ENCODE results near the gene TCF3. TPM values are rescaled to one million over a fixed set of nuclear protein-coding genes. Genes with fewer than 3 reads are reported as not detected.

Gene TCF3
- total RNA-seq, 2 donors from 2014 or later: 24.1 to 25.8 TPM

DNA sequence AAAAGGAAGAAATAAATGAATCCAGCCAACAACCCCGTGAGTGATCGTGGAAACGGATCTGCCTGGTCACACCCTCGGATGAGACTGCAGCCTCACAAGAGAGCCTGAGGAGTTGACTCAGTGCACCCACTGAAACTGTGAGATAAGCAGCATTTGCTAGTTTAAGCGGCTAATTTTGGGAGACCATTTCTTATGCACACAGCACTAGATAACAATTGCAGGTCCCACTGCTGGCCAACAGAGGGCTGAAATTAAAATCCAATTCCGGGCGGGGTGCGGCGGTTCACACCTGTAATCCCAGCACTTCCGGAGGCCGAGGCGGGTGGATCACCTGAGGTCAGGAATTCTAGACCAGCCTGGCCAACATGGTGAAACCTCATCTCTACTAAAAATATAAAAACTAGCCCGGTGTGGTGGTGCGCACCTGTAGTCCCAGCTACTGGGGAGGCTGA lies 50.8 kb downstream of the TCF3 start:
- DNase-seq: no peak
- intact Hi-C loops (cut with DNase I): no loop called here
- no peak for ATAC-seq

DNA sequence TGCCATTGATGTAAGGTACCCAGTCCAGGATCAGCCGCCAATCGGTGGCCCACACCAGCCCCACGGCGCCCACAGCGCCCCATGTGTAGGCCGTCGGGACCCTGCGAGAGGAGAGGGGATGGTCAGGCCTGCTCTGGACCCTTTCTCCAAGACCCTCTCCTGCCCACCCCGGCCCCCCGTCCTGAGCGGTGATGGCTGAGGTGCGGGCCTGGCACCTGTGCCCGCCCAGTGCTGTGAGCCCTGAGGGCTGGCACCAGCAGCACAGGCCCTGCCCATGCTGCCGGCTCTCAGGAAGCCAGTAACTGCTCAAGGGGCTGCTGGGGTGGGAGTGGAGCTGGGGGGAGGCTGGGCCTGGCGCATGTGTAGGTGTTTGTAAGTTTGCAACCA lies 53.0 kb downstream of the TCF3 start:
- DNase-seq (no peak), ATAC-seq (no peak)
- intact Hi-C loops (cut with DNase I): no loop called here

DNA sequence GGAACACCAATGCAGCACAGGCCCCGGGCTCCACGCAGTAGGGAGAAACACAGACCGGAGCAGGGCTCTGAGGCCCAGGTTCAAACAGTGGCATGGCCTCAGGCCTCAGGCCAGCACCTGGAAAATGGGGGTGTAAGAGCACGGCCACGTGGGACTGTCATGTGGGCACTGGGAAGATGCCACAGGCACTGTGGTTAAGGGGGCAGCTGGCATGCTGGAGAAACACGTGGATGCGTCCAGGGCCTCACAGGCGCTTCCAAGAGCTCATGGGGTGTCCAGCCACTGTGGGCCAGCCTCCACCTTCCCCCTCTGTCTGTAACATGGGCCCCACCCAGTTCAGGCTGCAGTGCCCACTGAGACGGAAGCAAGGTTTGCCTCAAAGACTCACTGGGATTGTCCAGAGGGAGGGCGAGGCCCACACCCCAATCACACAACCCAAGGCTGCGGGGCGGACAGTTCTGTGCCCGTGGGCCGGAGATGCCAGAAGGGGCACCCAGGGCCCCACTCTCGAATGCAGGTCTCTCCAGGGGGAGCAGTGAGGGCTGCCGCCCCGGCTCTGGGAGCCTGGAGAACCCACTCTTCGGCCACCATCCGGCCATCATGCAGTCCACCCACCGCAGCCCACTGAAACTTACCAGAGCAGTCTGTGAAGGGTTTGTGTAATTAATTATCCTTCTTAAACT lies 53.5 kb downstream of the TCF3 start:
- intact Hi-C loops (cut with DNase I): no loop called here
- ATAC-seq (no peak), DNase-seq (no peak)

DNA sequence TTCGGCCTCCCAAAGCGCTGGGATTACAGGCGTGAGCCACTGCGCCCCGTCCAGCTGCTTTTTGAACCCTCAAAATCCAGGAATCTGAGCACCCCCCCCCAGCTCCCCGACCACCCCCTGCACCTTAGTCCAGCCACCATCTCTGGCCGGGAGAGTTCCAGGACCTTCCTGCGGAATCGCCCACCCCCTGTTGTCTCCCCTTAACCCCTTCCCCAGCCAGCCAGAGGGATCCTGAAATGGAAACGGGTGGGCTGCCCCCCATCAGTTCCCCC lies 59.0 kb downstream of the TCF3 start:
- intact Hi-C loops (cut with DNase I): no loop called here
- no peak for ATAC-seq
- DNase-seq: no peak

DNA sequence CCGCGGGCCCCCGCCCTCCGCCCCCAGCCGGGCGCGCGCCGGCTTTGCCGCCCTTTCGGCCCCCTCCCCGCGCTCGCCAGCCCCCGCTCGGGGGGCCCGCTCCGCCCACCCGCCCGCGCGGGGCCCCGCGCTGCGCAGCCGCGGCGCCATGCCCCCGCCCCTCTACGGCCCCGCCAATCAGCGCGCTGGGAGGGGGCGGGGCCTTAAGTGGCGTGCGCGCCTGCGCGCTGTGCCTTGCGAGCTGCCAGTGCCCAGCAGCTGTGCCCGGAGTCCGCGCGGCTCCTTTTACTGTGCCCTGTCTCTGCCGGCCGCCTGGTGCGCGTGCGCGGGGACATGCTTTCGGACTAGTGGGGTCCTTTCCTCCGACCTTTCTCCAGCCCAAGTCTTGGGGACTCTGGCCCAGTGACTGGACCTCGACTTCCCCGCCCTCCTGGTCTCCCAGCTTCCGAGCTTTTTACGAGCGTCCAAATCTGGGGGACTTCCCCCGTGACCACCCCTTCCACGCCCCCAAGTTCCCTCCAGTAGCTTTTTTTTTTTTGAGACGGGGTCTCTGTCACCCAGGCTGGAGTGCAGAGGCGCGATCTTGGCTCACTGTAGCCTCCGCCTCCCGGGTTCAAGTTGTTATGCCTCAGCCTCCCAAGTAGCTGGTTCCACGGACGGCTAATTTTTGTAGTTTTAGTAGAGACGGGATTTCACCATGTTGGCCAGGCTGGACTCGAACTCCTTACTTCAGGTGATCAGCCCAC lies 59.5 kb downstream of the TCF3 start, which contains the start of gene MBD3:
Gene MBD3, minus strand, starts transcription at position 111 of the 746 bp plus-strand sequence. CDS start 234 bp downstream, outside the sequence.
- intact Hi-C loops (cut with DNase I): no loop called here
- DNase-seq (peak; percentile 95), ATAC-seq (peak; percentile 92 to 94)

DNA sequence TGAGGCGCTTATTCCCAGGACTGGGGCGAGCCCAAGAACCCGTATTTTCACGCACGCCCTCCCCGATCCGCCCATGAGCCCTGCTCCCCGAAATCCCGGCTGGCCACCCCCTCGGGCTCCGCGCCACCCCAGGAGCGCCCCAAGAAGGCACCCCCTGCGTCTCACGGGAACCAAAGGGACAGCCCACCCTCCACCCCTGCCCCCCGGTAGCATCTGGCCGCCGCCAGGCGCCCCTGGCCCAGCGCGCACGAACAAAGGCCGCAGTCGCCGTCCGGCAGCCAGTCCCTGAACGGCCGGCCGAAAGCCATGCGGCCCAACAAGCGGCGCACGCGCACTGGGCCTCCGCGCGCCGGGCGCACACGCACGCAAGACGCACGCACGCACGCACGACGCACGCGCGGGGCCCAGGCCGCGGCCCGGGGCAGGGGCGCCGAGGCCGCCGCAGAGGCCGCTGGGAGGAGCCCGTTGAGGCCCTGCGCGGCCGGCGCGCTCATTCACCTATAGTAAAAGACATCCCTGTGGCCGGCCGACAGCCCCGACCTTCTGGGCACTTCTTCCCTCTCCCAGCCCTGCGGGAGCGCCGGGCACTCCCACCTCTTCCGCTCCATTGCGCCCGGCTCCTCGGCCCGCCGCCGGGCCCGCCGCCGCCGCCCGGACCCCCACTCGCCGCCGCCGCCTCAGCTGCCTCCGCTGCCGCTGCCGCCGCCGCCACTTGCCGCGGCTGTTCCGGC lies 60.2 kb downstream of the TCF3 start:
- intact Hi-C loops (cut with DNase I): no loop called here
- DNase-seq (peak; percentile 88), ATAC-seq (peak; percentile 88 to 90)

DNA sequence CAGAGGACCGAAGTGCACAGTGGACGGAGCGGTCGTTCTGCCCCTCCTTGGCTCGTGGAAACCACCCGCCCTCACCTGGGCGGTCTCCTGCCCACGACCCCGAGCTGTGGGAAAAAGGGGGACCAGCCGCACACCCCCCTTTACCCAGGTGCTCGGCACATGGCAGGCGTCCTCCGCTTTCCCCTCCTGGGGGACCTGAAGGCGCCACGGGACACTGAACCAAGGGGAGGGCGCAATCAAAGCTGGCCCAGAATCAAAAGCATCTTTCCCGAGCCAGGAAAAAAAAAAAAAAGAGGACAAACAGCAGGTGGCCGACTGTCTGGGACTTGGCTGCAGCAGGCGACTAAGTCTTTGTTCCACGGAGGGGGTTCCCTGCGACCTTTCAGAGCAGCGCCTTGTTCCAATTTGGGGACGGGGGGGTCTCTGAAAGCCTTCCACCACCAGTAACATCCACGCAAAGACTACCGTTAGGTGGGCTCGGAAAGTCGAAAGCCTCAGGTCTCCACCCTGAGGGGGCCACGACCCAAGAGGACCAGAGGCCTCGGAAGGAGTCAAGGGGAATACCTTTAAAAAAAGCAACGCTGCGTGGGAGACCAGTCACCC lies 60.9 kb downstream of the TCF3 start:
- ATAC-seq (peak; percentile 0 to 5), DNase-seq (no peak)
- intact Hi-C loops (cut with DNase I): no loop called here

DNA sequence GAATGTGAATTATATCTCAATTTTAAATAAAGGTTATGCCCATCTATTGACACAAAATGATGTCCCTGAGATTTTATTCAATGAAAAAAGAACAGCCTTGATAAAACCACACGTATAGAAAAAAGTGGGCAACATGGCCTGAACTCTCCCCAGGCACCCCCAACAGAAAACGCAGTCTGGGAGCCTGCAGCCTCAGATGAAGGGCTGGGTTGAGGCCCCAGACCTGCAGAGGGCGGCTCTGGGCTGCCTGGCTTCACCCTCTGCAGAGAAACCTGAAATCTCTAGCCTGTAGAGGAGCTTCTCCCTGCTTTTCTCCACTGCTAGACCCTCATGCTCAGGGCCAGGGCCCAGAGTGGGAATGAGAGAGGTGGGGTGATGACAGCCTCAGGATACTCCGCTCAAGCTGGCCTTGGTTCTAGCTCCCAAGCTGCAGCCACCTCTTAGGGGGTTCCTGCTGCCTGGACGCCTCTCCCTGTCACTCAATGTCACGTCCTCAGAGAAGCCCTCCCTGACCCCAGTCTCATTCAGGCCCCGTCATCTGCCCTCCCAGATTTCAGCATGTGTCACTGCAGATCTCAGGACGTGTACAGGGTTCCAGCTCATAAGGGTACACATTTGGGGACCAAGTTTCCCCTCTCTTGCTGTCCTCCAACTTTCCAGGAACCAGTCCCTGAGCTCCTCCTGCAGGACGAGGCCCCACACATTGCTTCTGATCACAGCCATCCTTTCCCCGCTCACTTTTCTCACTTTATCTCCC lies 61.6 kb downstream of the TCF3 start:
- DNase-seq (no peak), ATAC-seq (no peak)
- intact Hi-C loops (cut with DNase I): no loop called here

DNA sequence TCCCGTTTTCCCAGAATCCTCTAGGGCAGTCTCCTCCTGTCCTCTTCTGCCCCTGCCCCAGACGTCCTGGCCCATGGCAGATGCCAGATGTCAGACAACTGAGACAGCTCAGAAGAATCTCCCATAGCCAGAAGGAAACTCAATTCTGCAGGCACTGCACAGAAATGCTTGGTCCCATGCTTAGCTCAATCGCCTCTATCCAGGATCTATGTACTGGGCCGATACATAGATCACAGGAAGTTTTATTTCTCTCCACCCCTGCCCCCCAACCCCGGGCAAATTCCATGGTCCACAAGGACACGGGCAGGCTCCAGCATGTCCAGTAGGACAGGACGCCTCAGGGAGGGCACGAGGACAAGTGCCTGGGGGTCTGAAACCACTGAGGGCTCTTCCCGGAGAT lies 64.5 kb downstream of the TCF3 start:
- ATAC-seq (no peak), DNase-seq (no peak)
- intact Hi-C loops (cut with DNase I): no loop called here

DNA sequence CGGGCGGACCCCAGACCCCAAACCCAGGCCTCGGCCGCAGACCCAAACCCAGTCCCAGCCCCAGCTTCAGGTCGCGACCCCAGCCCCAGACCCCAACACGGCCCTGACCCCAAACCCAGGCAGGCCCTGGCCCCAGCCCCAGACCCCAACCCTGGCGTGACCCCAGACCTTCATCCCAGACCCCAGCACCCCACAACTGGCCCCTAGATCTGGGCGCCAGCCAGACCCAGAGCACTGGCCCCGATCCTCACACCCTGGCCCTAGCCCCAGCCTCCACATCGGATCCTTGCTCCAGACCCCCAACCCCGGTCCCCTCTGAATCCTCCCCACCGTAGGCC lies 67.2 kb downstream of the TCF3 start:
- no peak for ATAC-seq
- intact Hi-C loops (cut with DNase I): no loop called here
- no peak for DNase-seq

DNA sequence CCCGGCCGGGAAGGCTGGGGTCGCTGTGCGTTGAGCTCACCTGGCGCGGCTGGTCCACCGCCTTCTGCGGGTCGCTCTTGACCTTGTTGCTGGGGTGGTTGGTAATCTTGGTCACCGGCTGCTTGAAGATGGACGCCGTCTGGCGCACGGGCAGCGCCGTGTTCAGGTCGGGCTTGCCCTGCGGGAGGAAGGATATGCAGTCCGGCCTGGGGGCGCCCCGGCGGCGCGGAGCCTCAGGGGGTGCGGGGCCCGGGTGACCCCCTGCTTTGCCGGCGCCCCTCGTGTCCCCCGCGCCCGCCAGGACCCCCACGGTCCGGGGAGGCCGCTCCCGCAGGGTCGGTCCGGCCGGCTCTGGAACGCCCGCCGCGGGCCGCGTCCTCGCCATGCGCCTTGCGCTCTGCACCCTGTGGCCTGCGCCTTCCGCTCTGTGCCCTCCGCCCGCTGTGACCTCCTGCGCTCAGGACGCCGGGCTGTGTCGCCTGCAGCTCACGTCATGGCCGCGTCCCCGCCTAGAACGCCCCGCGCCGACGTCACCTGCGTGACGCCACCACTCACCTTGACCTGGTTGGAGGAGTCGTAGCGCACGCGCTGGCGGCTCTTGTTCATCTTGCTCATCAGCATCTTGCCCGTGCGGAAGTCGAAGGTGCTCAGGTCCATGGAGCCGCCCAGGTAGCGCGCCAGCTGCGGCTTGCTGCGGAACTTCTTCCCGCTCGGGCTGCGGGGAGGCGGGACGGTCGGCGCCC lies 67.7 kb downstream of the TCF3 start:
- ATAC-seq (peak in 1 of 2 donors; percentile 12), DNase-seq (no peak)
- intact Hi-C loops (cut with DNase I): no loop called here

DNA sequence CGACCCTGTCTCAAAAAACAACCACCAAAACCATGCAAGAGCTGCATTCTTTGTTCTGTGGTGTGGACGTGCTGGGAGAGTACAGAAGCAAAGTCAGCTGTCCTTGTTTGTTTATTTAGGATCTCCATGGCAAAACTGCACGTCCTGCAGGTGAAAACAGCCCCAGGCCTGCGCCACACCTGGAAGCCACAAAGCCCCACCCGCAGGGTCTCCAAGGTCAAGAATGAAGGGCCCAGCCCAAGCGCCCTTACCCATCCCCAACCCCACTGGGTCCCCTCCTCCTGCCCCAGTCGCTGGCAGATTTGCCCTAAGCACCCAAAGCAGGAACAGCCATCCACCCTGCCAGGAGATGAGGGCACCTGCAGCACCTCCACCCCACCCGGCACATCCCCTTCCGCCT lies 70.2 kb downstream of the TCF3 start:
- no peak for ATAC-seq
- DNase-seq: no peak
- intact Hi-C loops (cut with DNase I): no loop called here

DNA sequence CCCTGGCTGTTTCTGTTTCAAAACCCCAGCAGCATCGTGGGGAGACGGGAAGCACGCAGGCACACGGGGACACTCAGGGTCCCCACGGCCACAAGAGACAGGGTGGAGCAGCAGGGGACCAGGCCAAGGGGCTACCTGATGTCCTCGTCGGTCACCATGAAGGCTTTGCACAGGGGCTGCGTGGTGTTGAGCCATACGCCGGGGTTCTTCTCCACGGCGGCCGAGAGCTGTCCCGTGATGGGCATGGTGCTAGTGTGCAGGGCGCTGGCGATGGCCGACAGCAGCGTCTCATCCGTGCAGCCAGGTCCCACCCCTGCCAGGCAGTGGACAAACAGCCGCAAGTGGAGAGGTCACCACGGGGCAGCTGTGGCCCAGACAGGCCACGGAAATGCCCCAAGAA lies 71.5 kb downstream of the TCF3 start:
- DNase-seq (no peak), ATAC-seq (no peak)
- intact Hi-C loops (cut with DNase I): no loop called here

DNA sequence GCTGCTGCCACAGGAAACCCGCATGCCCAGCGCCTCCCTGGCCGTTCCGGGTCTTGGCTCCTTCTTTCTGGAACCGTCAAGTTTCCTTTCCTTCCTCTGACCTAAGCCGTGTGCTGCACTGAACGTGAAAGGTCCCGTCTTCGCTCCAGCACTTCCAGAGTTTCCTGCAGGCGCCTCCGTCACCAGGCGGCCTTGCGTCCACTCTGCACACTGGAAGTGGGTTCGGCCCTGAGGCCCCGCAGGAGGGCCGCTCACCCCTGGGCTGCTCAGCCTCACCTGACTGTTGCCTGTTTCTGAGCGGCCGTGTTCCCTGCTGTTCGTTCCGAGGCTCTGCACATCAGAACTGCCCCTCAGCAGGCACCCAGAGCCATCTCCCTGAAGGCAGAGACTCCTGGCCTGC lies 72.0 kb downstream of the TCF3 start:
- ATAC-seq (no peak), DNase-seq (no peak)
- intact Hi-C loops (cut with DNase I): no loop called here

DNA sequence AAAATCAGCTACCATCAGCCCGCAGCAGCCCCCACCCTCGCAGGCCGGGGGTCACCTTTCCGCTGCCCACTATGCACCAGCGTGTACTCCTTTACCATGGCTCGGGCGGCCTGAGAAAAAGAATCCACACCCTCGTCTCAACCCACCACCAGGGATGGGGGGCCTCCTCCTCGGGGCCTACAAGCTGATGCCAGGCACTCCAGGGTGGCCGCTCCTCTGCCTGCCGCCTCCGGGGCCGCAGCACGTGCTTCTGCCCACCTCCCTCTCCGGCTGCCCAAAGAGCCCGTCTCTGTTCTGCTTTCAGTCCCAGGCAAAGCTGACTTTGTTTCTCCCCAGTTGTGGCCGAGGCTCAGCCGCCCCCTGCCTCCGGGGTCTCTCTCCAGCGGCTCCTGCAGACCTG lies 73.2 kb downstream of the TCF3 start:
- intact Hi-C loops (cut with DNase I): no loop called here
- DNase-seq: no peak

DNA sequence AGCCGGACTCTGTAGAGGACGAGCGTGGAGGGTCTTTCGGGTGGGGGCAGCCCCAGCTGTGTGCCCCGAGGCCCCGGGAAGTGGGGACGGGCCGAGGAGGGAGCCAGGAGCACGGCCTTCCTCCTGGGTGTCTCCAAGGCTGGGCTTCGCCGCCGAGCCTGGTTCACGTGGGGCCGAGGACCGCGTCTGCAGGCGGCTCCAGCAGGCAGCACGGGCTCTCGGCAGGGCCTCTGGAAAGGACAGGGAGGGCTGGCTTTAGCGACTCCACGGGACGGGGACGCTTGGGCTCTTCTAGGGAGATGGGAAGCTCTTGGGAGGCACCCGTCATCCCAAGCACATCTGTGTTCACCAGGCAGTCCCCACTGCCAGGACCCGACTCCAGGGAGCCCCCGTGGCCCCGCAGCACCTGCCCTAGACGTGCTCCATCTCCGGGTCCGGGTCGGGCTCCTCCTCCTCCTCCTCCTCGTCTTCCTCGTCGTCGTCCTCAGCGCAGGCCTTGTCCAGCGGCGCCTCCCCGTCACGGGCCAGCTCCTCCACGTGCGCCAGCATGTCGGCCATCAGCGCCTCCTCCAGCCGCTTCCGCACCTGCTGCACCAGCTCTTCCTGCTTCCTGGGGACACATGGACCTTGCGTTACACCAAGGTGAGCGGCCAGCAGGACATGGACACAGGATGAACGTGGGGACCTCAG lies 74.3 kb downstream of the TCF3 start:
- DNase-seq (no peak), ATAC-seq (peak in 1 of 2 donors; percentile 23)
- intact Hi-C loops (cut with DNase I): no loop called here

More for the DNA sequence above, 73.2 kb downstream of the TCF3 start:
- no peak for ATAC-seq

DNA sequence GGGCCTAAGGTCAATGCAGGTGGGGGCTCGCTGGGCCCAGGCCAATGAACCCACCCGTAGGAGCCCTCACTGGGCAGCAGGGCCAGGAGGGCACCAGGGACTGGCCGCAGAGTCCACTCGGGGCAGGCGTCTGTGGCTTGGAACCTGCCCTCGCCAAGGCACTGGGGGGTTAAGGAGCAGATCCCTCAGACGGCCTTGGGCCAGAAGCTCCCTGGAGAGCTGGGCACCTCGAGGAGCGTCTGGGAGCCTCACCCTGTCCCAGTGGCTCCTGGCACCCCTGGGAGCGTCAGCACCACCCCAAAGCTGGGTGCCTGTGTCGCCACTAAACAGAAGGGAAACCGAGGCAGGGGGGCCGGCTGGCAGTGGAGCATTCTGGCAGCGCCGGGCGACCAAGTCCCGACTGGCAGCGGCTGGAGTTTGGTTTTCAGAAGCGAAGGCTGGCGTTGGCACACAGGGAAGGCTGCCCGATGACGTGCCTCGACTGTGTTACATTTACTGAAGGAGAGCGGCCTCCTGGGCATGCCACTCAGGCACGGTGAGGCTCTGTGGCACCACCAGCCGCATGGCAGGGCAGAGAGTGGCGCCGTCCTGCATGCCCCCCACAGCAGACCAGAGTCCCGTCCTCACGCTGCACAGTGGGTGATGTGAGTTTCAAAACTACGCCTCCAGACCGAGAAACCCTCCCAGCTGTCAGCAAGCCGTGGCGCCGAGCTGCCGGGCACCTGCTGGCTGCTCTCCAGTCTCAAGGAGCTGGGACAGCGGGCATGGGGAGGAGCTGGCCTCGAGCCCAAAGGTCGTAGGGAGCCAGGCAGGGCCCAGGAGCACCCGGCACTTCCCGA lies 75.1 kb downstream of the TCF3 start:
- DNase-seq: no peak
- peak; percentile 47 to 53 for ATAC-seq
- intact Hi-C loops (cut with DNase I): no loop called here

Measured in left cardiac atrium (tissue), 4 donors.